ENCODE results near the gene GLB1L3. TPM values are rescaled to one million over a fixed set of nuclear protein-coding genes. Genes with fewer than 3 reads are reported as not detected.
A peak's percentile ranks its signal among the peaks of the same experiment; 100 is the strongest.

GLB1L3 gene
- total RNA-seq, 1 donor from 2014 or later = 16.5 TPM

DNA sequence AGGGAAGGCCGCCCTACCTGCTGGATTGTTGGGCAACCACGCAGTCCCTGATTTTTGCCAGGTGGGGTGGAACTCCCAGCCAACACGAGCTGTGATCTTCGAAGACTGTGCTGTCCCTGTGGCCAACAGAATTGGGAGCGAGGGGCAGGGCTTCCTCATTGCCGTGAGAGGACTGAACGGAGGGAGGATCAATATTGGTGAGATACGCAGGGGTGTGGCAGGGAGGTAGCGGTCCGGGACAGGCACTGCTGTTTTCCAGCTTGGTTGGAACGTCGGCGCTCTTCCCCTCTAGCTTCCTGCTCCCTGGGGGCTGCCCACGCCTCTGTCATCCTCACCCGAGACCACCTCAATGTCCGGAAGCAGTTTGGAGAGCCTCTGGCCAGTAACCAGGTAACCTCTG is 15.2 kb upstream of the GLB1L3 start:
- Mint-ChIP-seq H3K4me3 (ENCODE audit: unreplicated experiment) (no peak overlapping the region), H3K27ac (ENCODE audit: unreplicated experiment) (no peak overlapping the region), H3K9me3 (ENCODE audit: unreplicated experiment) (no peaks in the 10 kb centered on the region), H3K27me3 (ENCODE audit: unreplicated experiment) (peaks cover 1% of the 10 kb centered on the region), H3K36me3 (ENCODE audit: low read depth, unreplicated experiment) (peaks cover 13% of the 10 kb centered on the region), H3K4me1 (ENCODE audit: unreplicated experiment) (peaks cover 12% of the 10 kb centered on the region)
- no peak for DNase-seq (ENCODE audit: low spot score)
- no peak for TF ChIP-seq CTCF (IDR thresholded peaks at IDR 0.05; ENCODE audit: unreplicated experiment)

GRCh38 chr11:134261626-134262488 is 14.3 kb upstream of the GLB1L3 start:
- peaks cover 13% of the 10 kb centered on the region for H3K36me3 Mint-ChIP-seq (ENCODE audit: low read depth, unreplicated experiment)
- H3K9me3 Mint-ChIP-seq (ENCODE audit: unreplicated experiment) = no peaks in the 10 kb centered on the region
- no peak overlapping the region for H3K27ac Mint-ChIP-seq (ENCODE audit: unreplicated experiment)
- peak; percentile 43 for DNase-seq (ENCODE audit: low spot score)
- H3K27me3 Mint-ChIP-seq (ENCODE audit: unreplicated experiment) = peaks cover 1% of the 10 kb centered on the region
- peak; percentile 58 for TF ChIP-seq CTCF (IDR thresholded peaks at IDR 0.05; ENCODE audit: unreplicated experiment)
- H3K4me1 Mint-ChIP-seq (ENCODE audit: unreplicated experiment) = peaks cover 18% of the 10 kb centered on the region
- no peak overlapping the region for H3K4me3 Mint-ChIP-seq (ENCODE audit: unreplicated experiment)

DNA sequence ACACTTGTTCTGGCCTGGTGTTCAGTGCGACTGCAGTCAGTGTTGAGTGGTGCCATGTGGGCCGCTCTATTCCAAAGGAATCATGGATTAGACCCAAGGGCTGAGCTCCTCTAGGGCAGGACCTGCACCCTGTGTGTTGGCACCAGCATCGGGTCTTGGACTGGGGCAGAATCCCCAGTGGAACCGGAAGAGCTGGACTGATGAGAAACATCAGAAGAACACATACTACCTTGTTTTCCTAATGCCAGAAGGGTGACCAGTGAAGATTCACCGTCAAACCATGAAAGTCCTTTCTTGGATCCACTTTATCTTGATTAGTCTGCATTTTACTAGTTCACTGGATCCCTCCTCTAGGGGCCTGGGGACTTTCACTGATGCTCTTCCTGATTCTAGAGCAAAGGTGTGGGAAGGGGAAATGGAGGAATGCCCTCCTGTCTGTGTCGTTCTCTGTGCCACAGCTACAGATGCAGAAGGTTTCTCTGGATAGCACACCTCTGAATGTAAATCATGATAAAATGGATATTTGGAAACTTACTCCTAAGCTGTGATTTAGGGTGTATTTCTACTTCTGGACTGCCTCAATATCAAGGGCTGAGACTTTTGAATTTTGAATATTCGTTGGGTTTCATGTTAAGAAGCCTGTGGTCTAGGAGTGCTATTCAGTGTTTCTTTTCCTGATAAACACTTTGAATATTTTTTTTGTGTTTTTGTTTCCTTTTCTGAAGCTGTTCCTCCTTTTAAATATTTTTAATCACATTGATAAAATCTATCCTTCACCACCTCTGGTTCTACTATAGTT is 11.0 kb upstream of the GLB1L3 start:
- no peaks in the 10 kb centered on the region for H3K9me3 Mint-ChIP-seq (ENCODE audit: unreplicated experiment)
- H3K4me3 Mint-ChIP-seq (ENCODE audit: unreplicated experiment) = no peak overlapping the region
- peaks cover 1% of the 10 kb centered on the region for H3K27me3 Mint-ChIP-seq (ENCODE audit: unreplicated experiment)
- no peak overlapping the region for H3K27ac Mint-ChIP-seq (ENCODE audit: unreplicated experiment)
- TF ChIP-seq CTCF (IDR thresholded peaks at IDR 0.05; ENCODE audit: unreplicated experiment) = no peak
- peaks cover 4% of the 10 kb centered on the region for H3K36me3 Mint-ChIP-seq (ENCODE audit: low read depth, unreplicated experiment)
- peaks cover 22% of the 10 kb centered on the region for H3K4me1 Mint-ChIP-seq (ENCODE audit: unreplicated experiment)
- DNase-seq (ENCODE audit: low spot score) = no peak

GRCh38 chr11:134266440-134266839 is 9.7 kb upstream of the GLB1L3 start:
- H3K36me3 Mint-ChIP-seq (ENCODE audit: low read depth, unreplicated experiment) = no peaks in the 10 kb centered on the region
- H3K4me1 Mint-ChIP-seq (ENCODE audit: unreplicated experiment) = peaks cover 19% of the 10 kb centered on the region
- H3K27me3 Mint-ChIP-seq (ENCODE audit: unreplicated experiment) = peaks cover 3% of the 10 kb centered on the region
- no peak for TF ChIP-seq CTCF (IDR thresholded peaks at IDR 0.05; ENCODE audit: unreplicated experiment)
- H3K9me3 Mint-ChIP-seq (ENCODE audit: unreplicated experiment) = no peaks in the 10 kb centered on the region
- no peak for DNase-seq (ENCODE audit: low spot score)
- no peak overlapping the region for H3K4me3 Mint-ChIP-seq (ENCODE audit: unreplicated experiment)
- no peak overlapping the region for H3K27ac Mint-ChIP-seq (ENCODE audit: unreplicated experiment)

Measured in endothelial cell (in vitro differentiated cells).